ENCODE results near the gene NAT10. TPM values are rescaled to one million over a fixed set of nuclear protein-coding genes. Genes with fewer than 3 reads are reported as not detected.

NAT10 gene
- polyA plus RNA-seq, 4 donors, result 8.9 to 36.3 (median 20.6) TPM

DNA sequence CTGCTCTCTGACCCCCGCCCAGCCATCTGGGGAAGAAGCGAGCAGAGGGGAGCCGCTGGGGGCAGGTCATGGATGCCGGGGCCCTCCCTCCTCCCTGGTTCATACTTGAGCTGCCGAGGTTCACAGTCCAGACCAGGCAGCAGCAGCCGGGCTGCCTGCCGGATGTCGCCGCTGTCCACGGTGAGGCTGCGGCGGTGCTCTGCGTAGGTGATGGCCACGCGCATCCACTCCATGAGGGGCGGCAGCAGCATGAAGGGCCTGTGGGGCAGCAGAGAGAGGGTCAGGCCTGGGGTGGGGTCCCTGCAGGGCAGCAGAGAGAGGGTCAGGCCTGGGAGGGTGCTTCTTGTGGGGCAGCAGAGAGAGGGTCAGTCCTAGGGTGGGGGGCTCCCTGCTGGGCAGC lies 67.6 kb downstream of the NAT10 start:
- whole genome bisulfite sequencing, 3 donors, result 96 to 98% (median 97%) methylated on average over 16 of the region's 16 CpGs
- no peak for FAIRE-seq

GRCh38 chr11:34174412-34175041 lies 69.1 kb downstream of the NAT10 start:
- DNase-seq, result peak; percentile 77 to 85
- peaks cover 0 to 3% (median 0%) of the 10 kb centered on the region in 3 donors for H3K4me1 ChIP-seq (ENCODE audit: control insufficient read depth in 3 of 3, insufficient read depth in 2 of 3, low read depth in 1 of 3, low read length in 2 of 3)
- H3K27ac ChIP-seq (ENCODE audit: low read depth in 1 of 3, low read length in 2 of 3), result no peak overlapping the region
- FAIRE-seq, result no peak
- no peaks in the 10 kb centered on the region for H3K9me3 ChIP-seq (ENCODE audit: control insufficient read depth in 2 of 2, insufficient read depth in 1 of 2, low read depth in 1 of 2, low read length in 1 of 2)
- WGBS, 3 donors, result 13 to 18% (median 16%) methylated on average over 32 to 33 of the region's 33 CpGs
- peaks cover 0 to 9% (median 0%) of the 10 kb centered on the region in 3 donors for H3K36me3 ChIP-seq (ENCODE audit: control insufficient read depth in 3 of 3, insufficient read depth in 2 of 3, low read depth in 1 of 3, low read length in 3 of 3)
- H3K4me3 ChIP-seq (ENCODE audit: low read depth in 1 of 3, low read length in 3 of 3), result no peak overlapping the region
- peaks cover 0 to 15% (median 0%) of the 10 kb centered on the region in 3 donors for H3K27me3 ChIP-seq (ENCODE audit: control insufficient read depth in 3 of 3, insufficient read depth in 3 of 3, low read length in 3 of 3)

More for the DNA sequence above, 67.6 kb downstream of the NAT10 start:
- Histone ChIP-seq H3K27me3 (ENCODE audit: control insufficient read depth in 3 of 3, insufficient read depth in 3 of 3, low read length in 3 of 3) (peaks cover 0 to 15% (median 0%) of the 10 kb centered on the region in 3 donors), H3K27ac (ENCODE audit: low read depth in 1 of 3, low read length in 2 of 3) (no peak overlapping the region), H3K9me3 (ENCODE audit: control insufficient read depth in 2 of 2, insufficient read depth in 1 of 2, low read depth in 1 of 2, low read length in 1 of 2) (no peaks in the 10 kb centered on the region), H3K4me1 (ENCODE audit: control insufficient read depth in 3 of 3, insufficient read depth in 2 of 3, low read depth in 1 of 3, low read length in 2 of 3) (peaks cover 0 to 3% (median 0%) of the 10 kb centered on the region in 3 donors), H3K4me3 (ENCODE audit: low read depth in 1 of 3, low read length in 3 of 3) (no peak overlapping the region), H3K36me3 (ENCODE audit: control insufficient read depth in 3 of 3, insufficient read depth in 2 of 3, low read depth in 1 of 3, low read length in 3 of 3) (peaks cover 0 to 14% (median 0%) of the 10 kb centered on the region in 3 donors)
- DNase-seq, result no peak

DNA sequence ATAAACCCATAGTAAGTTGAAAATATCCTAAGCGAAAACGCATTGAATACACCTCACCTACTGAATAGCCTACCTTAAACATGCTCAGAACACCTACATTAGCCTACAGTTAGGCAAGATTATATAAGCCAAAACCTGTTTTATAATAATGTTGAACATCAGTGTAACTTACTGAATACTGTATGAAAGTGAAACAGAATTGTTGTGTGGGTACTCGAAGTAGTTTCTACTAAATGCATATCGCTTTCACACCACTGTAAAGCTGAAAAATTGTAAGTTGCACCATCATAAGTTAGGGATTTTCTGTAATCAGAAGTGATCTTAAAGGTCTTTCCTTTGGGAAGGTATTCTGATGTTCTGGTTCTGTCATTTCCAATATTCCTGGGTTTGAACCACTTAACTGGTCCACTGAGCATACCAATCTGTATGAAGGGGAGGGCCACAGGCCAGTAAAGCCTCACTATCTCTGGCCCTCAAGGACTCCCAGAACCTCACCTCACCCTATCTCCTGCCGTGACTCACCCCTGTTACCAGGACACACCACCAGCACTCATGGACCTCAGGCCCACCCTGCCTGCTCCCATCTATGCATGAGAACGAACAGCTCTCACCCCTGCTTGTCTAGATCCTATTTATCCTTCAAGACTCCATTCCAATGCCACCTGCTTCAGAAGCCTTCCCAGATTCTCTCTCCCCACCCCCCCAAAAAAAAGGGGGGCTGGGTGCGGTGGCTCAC lies 70.0 kb downstream of the NAT10 start:
- Histone ChIP-seq H3K4me3 (ENCODE audit: low read depth in 1 of 3, low read length in 3 of 3) (no peak overlapping the region), H3K36me3 (ENCODE audit: control insufficient read depth in 3 of 3, insufficient read depth in 2 of 3, low read depth in 1 of 3, low read length in 3 of 3) (peaks cover 0 to 8% (median 0%) of the 10 kb centered on the region in 3 donors), H3K27me3 (ENCODE audit: control insufficient read depth in 3 of 3, insufficient read depth in 3 of 3, low read length in 3 of 3) (peaks cover 0 to 13% (median 0%) of the 10 kb centered on the region in 3 donors), H3K27ac (ENCODE audit: low read depth in 1 of 3, low read length in 2 of 3) (no peak overlapping the region), H3K9me3 (ENCODE audit: control insufficient read depth in 2 of 2, insufficient read depth in 1 of 2, low read depth in 1 of 2, low read length in 1 of 2) (no peaks in the 10 kb centered on the region), H3K4me1 (ENCODE audit: control insufficient read depth in 3 of 3, insufficient read depth in 2 of 3, low read depth in 1 of 3, low read length in 2 of 3) (peaks cover 0 to 3% (median 0%) of the 10 kb centered on the region in 3 donors)
- no peak for FAIRE-seq
- no peak for DNase-seq
- WGBS, 3 donors, result 76 to 83% (median 82%) methylated on average over 7 of the region's 7 CpGs

GRCh38 chr11:34176751-34177209 lies 71.4 kb downstream of the NAT10 start:
- WGBS, 3 donors, result 15 to 34% (median 16%) methylated on average over 2 of the region's 2 CpGs
- Histone ChIP-seq H3K27me3 (ENCODE audit: control insufficient read depth in 3 of 3, insufficient read depth in 3 of 3, low read length in 3 of 3) (peaks cover 0 to 10% (median 0%) of the 10 kb centered on the region in 3 donors), H3K4me3 (ENCODE audit: low read depth in 1 of 3, low read length in 3 of 3) (no peak overlapping the region), H3K27ac (ENCODE audit: low read depth in 1 of 3, low read length in 2 of 3) (no peak overlapping the region), H3K4me1 (ENCODE audit: control insufficient read depth in 3 of 3, insufficient read depth in 2 of 3, low read depth in 1 of 3, low read length in 2 of 3) (peaks cover 0 to 3% (median 0%) of the 10 kb centered on the region in 3 donors), H3K36me3 (ENCODE audit: control insufficient read depth in 3 of 3, insufficient read depth in 2 of 3, low read depth in 1 of 3, low read length in 3 of 3) (peaks cover 0 to 4% (median 0%) of the 10 kb centered on the region in 3 donors), H3K9me3 (ENCODE audit: control insufficient read depth in 2 of 2, insufficient read depth in 1 of 2, low read depth in 1 of 2, low read length in 1 of 2) (no peaks in the 10 kb centered on the region)
- FAIRE-seq (no peak), DNase-seq (no peak)

DNA sequence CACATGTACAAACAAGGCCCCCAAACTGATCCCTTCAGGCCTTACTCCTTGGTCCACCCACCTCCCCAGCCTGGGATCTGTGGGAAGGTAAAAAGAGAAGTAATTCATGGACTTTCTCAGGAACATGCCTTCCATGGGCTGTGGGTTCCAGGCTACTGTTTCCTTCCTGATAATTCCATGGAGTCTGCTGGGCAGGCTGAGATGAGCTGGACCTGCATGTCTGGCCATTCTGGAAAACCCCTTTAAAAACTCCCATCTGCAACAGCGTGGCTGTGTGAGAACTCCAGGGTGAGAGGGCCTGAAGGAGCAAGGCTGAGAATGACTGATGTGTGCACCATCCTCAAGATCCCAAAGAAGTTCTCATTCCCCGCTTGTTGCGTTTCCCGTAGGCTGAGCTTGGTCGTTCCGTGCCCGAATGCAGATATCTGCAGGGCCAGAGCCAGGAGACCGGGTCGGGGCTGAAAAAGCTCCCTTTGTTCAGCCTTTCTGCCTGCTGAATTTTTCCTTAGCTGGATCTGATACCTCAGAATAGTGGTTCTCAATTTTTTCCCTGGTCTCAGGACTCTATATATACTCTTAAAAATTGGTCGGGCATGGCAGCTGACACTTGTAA lies 72.9 kb downstream of the NAT10 start:
- Histone ChIP-seq H3K36me3 (ENCODE audit: control insufficient read depth in 3 of 3, insufficient read depth in 2 of 3, low read depth in 1 of 3, low read length in 3 of 3) (no peaks in the 10 kb centered on the region), H3K27me3 (ENCODE audit: control insufficient read depth in 3 of 3, insufficient read depth in 3 of 3, low read length in 3 of 3) (peaks cover 0 to 7% (median 0%) of the 10 kb centered on the region in 3 donors), H3K9me3 (ENCODE audit: control insufficient read depth in 2 of 2, insufficient read depth in 1 of 2, low read depth in 1 of 2, low read length in 1 of 2) (no peaks in the 10 kb centered on the region), H3K4me3 (ENCODE audit: low read depth in 1 of 3, low read length in 3 of 3) (no peak overlapping the region), H3K27ac (ENCODE audit: low read depth in 1 of 3, low read length in 2 of 3) (no peak overlapping the region), H3K4me1 (ENCODE audit: control insufficient read depth in 3 of 3, insufficient read depth in 2 of 3, low read depth in 1 of 3, low read length in 2 of 3) (peaks cover 0 to 3% (median 0%) of the 10 kb centered on the region in 3 donors)
- DNase-seq, result no peak
- WGBS, 3 donors, result 91 to 95% (median 93%) methylated on average over 10 of the region's 10 CpGs
- FAIRE-seq, result no peak

- DNase-seq (no peak), FAIRE-seq (no peak)
- Histone ChIP-seq H3K36me3 (ENCODE audit: control insufficient read depth in 3 of 3, insufficient read depth in 2 of 3, low read depth in 1 of 3, low read length in 3 of 3) (no peaks in the 10 kb centered on the region), H3K4me3 (ENCODE audit: low read depth in 1 of 3, low read length in 3 of 3) (no peak overlapping the region), H3K27ac (ENCODE audit: low read depth in 1 of 3, low read length in 2 of 3) (no peak overlapping the region), H3K27me3 (ENCODE audit: control insufficient read depth in 3 of 3, insufficient read depth in 3 of 3, low read length in 3 of 3) (peaks cover 0 to 2% (median 0%) of the 10 kb centered on the region in 3 donors), H3K4me1 (ENCODE audit: control insufficient read depth in 3 of 3, insufficient read depth in 2 of 3, low read depth in 1 of 3, low read length in 2 of 3) (peaks cover 0 to 3% (median 0%) of the 10 kb centered on the region in 3 donors), H3K9me3 (ENCODE audit: control insufficient read depth in 2 of 2, insufficient read depth in 1 of 2, low read depth in 1 of 2, low read length in 1 of 2) (no peaks in the 10 kb centered on the region)
- 88 to 92% (median 89%) methylated on average over 9 of the region's 9 CpGs for WGBS, 3 donors
Measured at GRCh38 chr11:34179026-34179675, 73.7 kb downstream of the NAT10 start.

GRCh38 chr11:34180040-34180813 lies 74.8 kb downstream of the NAT10 start:
- no peak overlapping the region for H3K4me3 ChIP-seq (ENCODE audit: low read depth in 1 of 3, low read length in 3 of 3)
- 65 to 78% (median 72%) methylated on average over 6 of the region's 6 CpGs for WGBS, 3 donors
- no peaks in the 10 kb centered on the region for H3K27me3 ChIP-seq (ENCODE audit: control insufficient read depth in 3 of 3, insufficient read depth in 3 of 3, low read length in 3 of 3)
- no peaks in the 10 kb centered on the region for H3K4me1 ChIP-seq (ENCODE audit: control insufficient read depth in 3 of 3, insufficient read depth in 2 of 3, low read depth in 1 of 3, low read length in 2 of 3)
- no peak overlapping the region for H3K27ac ChIP-seq (ENCODE audit: low read depth in 1 of 3, low read length in 2 of 3)
- no peaks in the 10 kb centered on the region for H3K36me3 ChIP-seq (ENCODE audit: control insufficient read depth in 3 of 3, insufficient read depth in 2 of 3, low read depth in 1 of 3, low read length in 3 of 3)
- DNase-seq, result no peak
- no peaks in the 10 kb centered on the region for H3K9me3 ChIP-seq (ENCODE audit: control insufficient read depth in 2 of 2, insufficient read depth in 1 of 2, low read depth in 1 of 2, low read length in 1 of 2)
- no peak for FAIRE-seq

Measured in small intestine (tissue), 7 donors.